HEK293 (cell line): Measurements from ENCODE around the gene ARFRP1.

Source experiments
- ZBTB1 ChIP-seq: fragments of 450-650 bp; formaldehyde crosslinking; IDR thresholded peaks from 2 replicates; pipeline ENCODE4 v1.5.1; 2016; ENCODE audit warnings: missing biosample characterization, missing genetic modification characterization
- ZBTB8A ChIP-seq: fragments of 450-650 bp; formaldehyde crosslinking; IDR thresholded peaks from 2 replicates; pipeline ENCODE4 v1.5.1; 2016; ENCODE audit warnings: missing biosample characterization, missing genetic modification characterization
- ZFP37 ChIP-seq: fragments of 450-650 bp; formaldehyde crosslinking; IDR thresholded peaks from 2 replicates; pipeline ENCODE4 v1.5.1; 2016; ENCODE audit warnings: missing biosample characterization, missing genetic modification characterization
- ZNF292 ChIP-seq: fragments of 450-650 bp; formaldehyde crosslinking; IDR thresholded peaks from 2 replicates; pipeline ENCODE4 v1.5.1; 2016; ENCODE audit warnings: low read depth, missing biosample characterization, missing genetic modification characterization, borderline replicate concordance
- ZNF416 ChIP-seq: fragments of 450-650 bp; formaldehyde crosslinking; IDR thresholded peaks from 2 replicates; pipeline ENCODE4 v1.5.1; 2016; ENCODE audit warnings: missing biosample characterization, missing genetic modification characterization
- ZNF677 ChIP-seq: fragments of 450-650 bp; IDR thresholded peaks from 2 replicates; pipeline ENCODE4 v1.5.0; 2018; ENCODE audit warnings: missing biosample characterization, mild to moderate bottlenecking, missing genetic modification characterization, moderate library complexity
- TF ChIP-seq, protein P1 (sequence below): fragments of 450-650 bp; formaldehyde crosslinking; IDR thresholded peaks from 2 replicates; pipeline ENCODE4 v1.5.1; 2016; ENCODE audit warnings: missing biosample characterization, missing genetic modification characterization
- TF ChIP-seq, protein P2 (sequence below): fragments of 450-650 bp; formaldehyde crosslinking; IDR thresholded peaks from 2 replicates; pipeline ENCODE4 v1.5.1; 2016; ENCODE audit warnings: missing biosample characterization, missing genetic modification characterization

DNA sequence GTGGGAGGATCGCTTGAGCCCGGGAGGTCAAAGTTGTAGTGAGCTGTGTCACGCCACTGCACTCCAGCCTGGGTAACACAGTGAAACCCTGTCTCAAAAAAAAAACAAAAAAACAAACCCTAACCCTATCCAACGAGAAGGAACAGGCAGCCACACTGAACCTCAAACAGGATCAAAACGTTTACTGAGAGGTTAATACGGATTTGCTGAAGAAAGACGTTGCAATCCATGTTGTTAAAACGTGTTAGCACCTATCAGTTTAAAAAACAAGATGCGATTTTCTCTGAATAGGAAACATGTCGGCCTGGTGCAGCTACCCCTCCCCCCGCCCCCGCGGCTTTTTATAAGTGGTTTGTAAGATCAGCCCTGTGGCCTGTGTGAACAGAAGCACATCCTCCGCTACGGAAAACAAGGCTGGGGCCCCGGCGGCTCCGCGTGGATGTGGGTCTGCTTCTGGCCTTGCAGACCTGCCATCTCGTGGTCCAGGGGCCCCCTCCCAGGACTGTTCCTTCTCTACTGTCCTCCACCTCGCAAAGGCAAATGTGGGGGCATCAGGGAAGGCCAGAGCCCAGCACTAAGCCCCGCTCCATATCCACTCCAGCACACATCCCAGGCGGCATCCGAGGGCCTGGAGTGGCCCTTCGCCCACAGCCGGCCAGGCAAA is 43.2 kb upstream of the ARFRP1 start:
- TF ChIP-seq ZBTB1 (tag by site-specific recombination) (no peak), ZFP37 (tag by site-specific recombination) (no peak), ZNF292 (tag by site-specific recombination) (no peak), ZNF416 (tag by site-specific recombination) (no peak), ZBTB8A (no peak), ZNF677 (tag by site-specific recombination) (no peak)
- TF ChIP-seq, protein P1, sequence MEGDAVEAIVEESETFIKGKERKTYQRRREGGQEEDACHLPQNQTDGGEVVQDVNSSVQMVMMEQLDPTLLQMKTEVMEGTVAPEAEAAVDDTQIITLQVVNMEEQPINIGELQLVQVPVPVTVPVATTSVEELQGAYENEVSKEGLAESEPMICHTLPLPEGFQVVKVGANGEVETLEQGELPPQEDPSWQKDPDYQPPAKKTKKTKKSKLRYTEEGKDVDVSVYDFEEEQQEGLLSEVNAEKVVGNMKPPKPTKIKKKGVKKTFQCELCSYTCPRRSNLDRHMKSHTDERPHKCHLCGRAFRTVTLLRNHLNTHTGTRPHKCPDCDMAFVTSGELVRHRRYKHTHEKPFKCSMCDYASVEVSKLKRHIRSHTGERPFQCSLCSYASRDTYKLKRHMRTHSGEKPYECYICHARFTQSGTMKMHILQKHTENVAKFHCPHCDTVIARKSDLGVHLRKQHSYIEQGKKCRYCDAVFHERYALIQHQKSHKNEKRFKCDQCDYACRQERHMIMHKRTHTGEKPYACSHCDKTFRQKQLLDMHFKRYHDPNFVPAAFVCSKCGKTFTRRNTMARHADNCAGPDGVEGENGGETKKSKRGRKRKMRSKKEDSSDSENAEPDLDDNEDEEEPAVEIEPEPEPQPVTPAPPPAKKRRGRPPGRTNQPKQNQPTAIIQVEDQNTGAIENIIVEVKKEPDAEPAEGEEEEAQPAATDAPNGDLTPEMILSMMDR (tag by site-specific recombination): no peak
- TF ChIP-seq, protein P2, sequence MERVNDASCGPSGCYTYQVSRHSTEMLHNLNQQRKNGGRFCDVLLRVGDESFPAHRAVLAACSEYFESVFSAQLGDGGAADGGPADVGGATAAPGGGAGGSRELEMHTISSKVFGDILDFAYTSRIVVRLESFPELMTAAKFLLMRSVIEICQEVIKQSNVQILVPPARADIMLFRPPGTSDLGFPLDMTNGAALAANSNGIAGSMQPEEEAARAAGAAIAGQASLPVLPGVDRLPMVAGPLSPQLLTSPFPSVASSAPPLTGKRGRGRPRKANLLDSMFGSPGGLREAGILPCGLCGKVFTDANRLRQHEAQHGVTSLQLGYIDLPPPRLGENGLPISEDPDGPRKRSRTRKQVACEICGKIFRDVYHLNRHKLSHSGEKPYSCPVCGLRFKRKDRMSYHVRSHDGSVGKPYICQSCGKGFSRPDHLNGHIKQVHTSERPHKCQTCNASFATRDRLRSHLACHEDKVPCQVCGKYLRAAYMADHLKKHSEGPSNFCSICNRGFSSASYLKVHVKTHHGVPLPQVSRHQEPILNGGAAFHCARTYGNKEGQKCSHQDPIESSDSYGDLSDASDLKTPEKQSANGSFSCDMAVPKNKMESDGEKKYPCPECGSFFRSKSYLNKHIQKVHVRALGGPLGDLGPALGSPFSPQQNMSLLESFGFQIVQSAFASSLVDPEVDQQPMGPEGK: no peak
